Fibroblast of pulmonary artery (primary cell): ENCODE data around the gene NTPCR.

ENCODE experiments used
- DNase-seq: peaks from one replicate; pipeline ENCODE4 v3.0.0-alpha.2; 2010; ENCODE audit warnings: low read depth
- H3K4me3 ChIP-seq: replicated peaks from 2 replicates; pipeline ENCODE4 v1.5.1; 2011; ENCODE audit warnings: low read depth, mild to moderate bottlenecking, control low read depth, low read length, moderate library complexity
- CTCF ChIP-seq: IDR thresholded peaks from 2 replicates; pipeline ENCODE4 v1.5.1; 2011; ENCODE audit warnings: mild to moderate bottlenecking, control low read depth, low read length, inconsistent platforms; ENCODE audit errors: missing control alignments

Gene NTPCR

GRCh38 chr1:233027046-233027445 lies 76.6 kb downstream of the NTPCR start:
- no peak overlapping the region for H3K4me3 ChIP-seq
- DNase-seq: no peak
- no peak for TF ChIP-seq CTCF

- no peak for TF ChIP-seq CTCF
- DNase-seq: no peak
These were observed 81.1 kb downstream of the NTPCR start for GRCh38 chr1:233031521-233031920.

GRCh38 chr1:233032916-233033315 lies 82.5 kb downstream of the NTPCR start:
- H3K4me3 ChIP-seq: no peak overlapping the region
- TF ChIP-seq CTCF: no peak
- no peak for DNase-seq

More at GRCh38 chr1:233031521-233031920, 81.1 kb downstream of the NTPCR start:
- H3K4me3 ChIP-seq: no peak overlapping the region

GRCh38 chr1:233033361-233033760 lies 83.0 kb downstream of the NTPCR start:
- H3K4me3 ChIP-seq: no peak overlapping the region
- DNase-seq: peak; percentile 74
- TF ChIP-seq CTCF: no peak
